Spleen (tissue), 11 donors: Measurements from ENCODE around the gene PASD1. TPM values are rescaled to one million over a fixed set of nuclear protein-coding genes. Genes with fewer than 3 reads are reported as not detected.
A peak's percentile ranks its signal among the peaks of the same experiment; 100 is the strongest.
"Not testable (repeated sequence)": the region's sequence is repeated elsewhere in the genome, so short reads cannot be mapped to it uniquely, and the experiment has no call there.

Experiments
- DNase-seq: peaks from one replicate; pipeline ENCODE4 v3.0.0-alpha.2; 2020
- H3K27ac ChIP-seq, 8 donors: fragments of 200-600 bp; sonication (generic) in 7 of 8; 1 replicate in 4 of 8; 2 replicates in 4 of 8; pipeline versions ENCODE4 v1.5.0 to v1.8.0; 2016 to 2021; ENCODE audit warnings: inconsistent platforms in 4 of 8, mild to moderate bottlenecking in 4 of 8, moderate library complexity in 1 of 8
- H3K27me3 ChIP-seq, 7 donors: fragments of 200-600 bp; sonication (generic) in 6 of 7; replicated peaks in 1 of 7; 1 replicate in 4 of 7; 2 replicates in 3 of 7; pipeline versions ENCODE4 v1.5.0 to v1.8.0; 2016 to 2021; ENCODE audit warnings: inconsistent platforms in 3 of 7, mild to moderate bottlenecking in 1 of 7
- H3K36me3 ChIP-seq, 6 donors: fragments of 200-600 bp; sonication (generic) in 5 of 6; 1 replicate in 4 of 6; 2 replicates in 2 of 6; pipeline versions ENCODE4 v1.5.0 to v1.8.0; 2016 to 2021; ENCODE audit warnings: inconsistent platforms in 2 of 6
- H3K4me1 ChIP-seq, 6 donors: fragments of 200-600 bp; sonication (generic) in 5 of 6; 1 replicate in 3 of 6; 2 replicates in 3 of 6; pipeline versions ENCODE4 v1.5.0 to v1.8.0; 2016 to 2021; ENCODE audit warnings: inconsistent platforms in 3 of 6
- H3K4me3 ChIP-seq, 8 donors: fragments of 200-600 bp; sonication (generic) in 7 of 8; 1 replicate in 4 of 8; 2 replicates in 4 of 8; pipeline versions ENCODE4 v1.5.0 to v1.8.0; 2016 to 2021; ENCODE audit warnings: inconsistent platforms in 4 of 8, mild to moderate bottlenecking in 4 of 8, moderate library complexity in 2 of 8
- H3K9me3 ChIP-seq, 8 donors: fragments of 200-600 bp; sonication (generic) in 7 of 8; 1 replicate in 4 of 8; 2 replicates in 4 of 8; pipeline versions ENCODE4 v1.5.0 to v1.8.0; 2016 to 2021; ENCODE audit warnings: inconsistent platforms in 4 of 8
- CTCF ChIP-seq, 11 experiments: fragments of 200-600 bp in 7 of 11; fragments of 450-650 bp in 4 of 11; sonication (generic) in 4 of 11; IDR thresholded peaks in 8 of 11; conservative IDR thresholded peaks in 3 of 11; 1 replicate in 7 of 11; 2 replicates in 4 of 11; pipeline versions ENCODE4 v1.4.0 to v1.8.0; 2016 to 2021; ENCODE audit warnings: antibody characterized with exemption in 11 of 11, inconsistent platforms in 4 of 11, mild to moderate bottlenecking in 1 of 11
- POLR2A ChIP-seq, 3 donors: fragments of 450-650 bp; IDR thresholded peaks; one replicate each; pipeline ENCODE4 v1.5.1; 2017; ENCODE audit warnings: antibody characterized with exemption in 3 of 3, mild to moderate bottlenecking in 1 of 3
- POLR2AphosphoS5 ChIP-seq, 3 donors: sonication (generic); formaldehyde crosslinking; IDR thresholded peaks; one replicate each; pipeline ENCODE4 v1.5.1; 2017; ENCODE audit warnings: antibody characterized with exemption in 3 of 3
- WGBS, 5 donors: extraction: QIAGEN DNeasy Blood & Tissue Kit in 3 of 5; methylation state at CpG; one replicate each; pipeline versions ENCODE4 v1.1.5 to v1.1.7; 2013 to 2018; 5-methylcytosine and 5-hydroxymethylcytosine counted together
- intact Hi-C: fragments of 100-400 bp; cut with DNase I; formaldehyde crosslinking; loops from one replicate; pipeline ENCODE4 v1.15.0; 2023; ENCODE audit warnings: low total_unique reads
- polyA plus RNA-seq, 3 donors: library from polyadenylated mRNA; stranded (reverse); fragments of 200-250 nt; gene quantifications; one replicate each; pipeline ENCODE4 v1.2.1, GENCODE V29; 2013
- total RNA-seq, 7 donors: library from RNA; depleted of rRNA in 3 of 7; stranded (reverse); fragments of >200 nt in 3 of 7; fragmentation: NEBNext Ultra II Directional in 4 of 7; extraction: Animal tissue kit (Norgen Biotek cat#: 25700) in 4 of 7; gene quantifications; one replicate each; pipeline versions ENCODE4 v1.1.0 to v1.2.1, GENCODE V29; 2016 to 2021
- donor health status: healthy with polysubstance abuse.
- donor health status: DM: no; HTN: no; CAD: no; lungs with moderate emphysema.
- donor health status: DM: no; HTN: no; CAD: no.
- donor health status: Bipolar disorder and iron deficiency.
- donor health status: healthy.
- donor health status: DM: no; HTN: no; CAD: no.
- donor health status: DM: yes; HTN: yes; CAD: no.

Gene PASD1
- total and polyA plus RNA-seq, 10 donors: not detected

- Histone ChIP-seq H3K9me3 (no peaks in the 10 kb centered on the region), H3K27ac (no peak overlapping the region), H3K4me1 (no peaks in the 10 kb centered on the region), H3K4me3 (peak overlapping the region in 3 of 8 donors; percentile 16 to 47 (median 23)), H3K27me3 (peaks cover 0 to 20% (median 11%) of the 10 kb centered on the region in 7 donors), H3K36me3 (no peaks in the 10 kb centered on the region)
- no peak for TF ChIP-seq CTCF (IDR thresholded peaks at IDR 0.05 in 8 of 11, conservative IDR thresholded peaks at IDR 0.05 in 3 of 11)
- no peak for TF ChIP-seq POLR2A (IDR thresholded peaks at IDR 0.05)
- TF ChIP-seq POLR2AphosphoS5 (IDR thresholded peaks at IDR 0.05): no peak
- DNase-seq: no peak
- 11 to 46% (median 18%) methylated on average over 17 to 19 of the region's 19 CpGs for WGBS, 5 donors
- intact Hi-C loops: no loop called here
These were observed 132.3 kb downstream of the PASD1 start for GRCh38 chrX:151695583-151696340.

GRCh38 chrX:151697082-151697481 lies 133.6 kb downstream of the PASD1 start:
- intact Hi-C loops, H3K4me3 ChIP-seq, H3K9me3 ChIP-seq, H3K36me3 ChIP-seq, H3K4me1 ChIP-seq, DNase-seq, H3K27ac ChIP-seq: not testable (repeated sequence)
- WGBS, 5 donors: 91 to 98% (median 93%) methylated on average over 8 of the region's 8 CpGs
- H3K27me3 ChIP-seq: peaks cover 0 to 20% (median 11%) of the 10 kb centered on the region in 7 donors

GRCh38 chrX:151697522-151697921 lies 134.0 kb downstream of the PASD1 start:
- intact Hi-C loops: no loop called here

GRCh38 chrX:151698485-151698884 lies 135.0 kb downstream of the PASD1 start:
- Histone ChIP-seq H3K4me3 (no peak overlapping the region), H3K27me3 (peaks cover 0 to 20% (median 11%) of the 10 kb centered on the region in 7 donors), H3K9me3 (no peaks in the 10 kb centered on the region), H3K36me3 (no peaks in the 10 kb centered on the region), H3K27ac (no peak overlapping the region), H3K4me1 (no peaks in the 10 kb centered on the region)
- intact Hi-C loops: no loop called here
- no peak for TF ChIP-seq CTCF (IDR thresholded peaks at IDR 0.05 in 8 of 11, conservative IDR thresholded peaks at IDR 0.05 in 3 of 11)
- TF ChIP-seq POLR2A (IDR thresholded peaks at IDR 0.05): no peak
- no peak for TF ChIP-seq POLR2AphosphoS5 (IDR thresholded peaks at IDR 0.05)
- WGBS, 5 donors: 64 to 92% (median 74%) methylated on average over 5 to 6 of the region's 6 CpGs
- no peak for DNase-seq

More at GRCh38 chrX:151697522-151697921, 134.0 kb downstream of the PASD1 start:
- DNase-seq: no peak
- Histone ChIP-seq H3K36me3 (no peaks in the 10 kb centered on the region), H3K4me1 (no peaks in the 10 kb centered on the region), H3K4me3 (no peak overlapping the region), H3K27me3 (peaks cover 0 to 20% (median 11%) of the 10 kb centered on the region in 7 donors), H3K27ac (no peak overlapping the region), H3K9me3 (no peaks in the 10 kb centered on the region)
- TF ChIP-seq POLR2A (IDR thresholded peaks at IDR 0.05): no peak
- no peak for TF ChIP-seq POLR2AphosphoS5 (IDR thresholded peaks at IDR 0.05)
- no peak for TF ChIP-seq CTCF (IDR thresholded peaks at IDR 0.05 in 8 of 11, conservative IDR thresholded peaks at IDR 0.05 in 3 of 11)
- WGBS, 5 donors: 49 to 95% (median 75%) methylated on average over 2 to 4 of the region's 4 CpGs
